GM18499 (cell line): ENCODE measurements around the gene HAPLN1.

Source experiments
- ATAC-seq: cut with Tn5 transposase; IDR thresholded peaks from one replicate; pipeline ENCODE4 v1.9.1; 2021; ENCODE audit warnings: moderate number of reproducible peaks; ENCODE audit not compliant: insufficient read depth, unreplicated experiment

HAPLN1 gene

GRCh38 chr5:83653669-83654068 is 67.0 kb downstream of the HAPLN1 start:
- ATAC-seq = peak; percentile 95

GRCh38 chr5:83645936-83646335 is 74.7 kb downstream of the HAPLN1 start:
- no peak for ATAC-seq

DNA sequence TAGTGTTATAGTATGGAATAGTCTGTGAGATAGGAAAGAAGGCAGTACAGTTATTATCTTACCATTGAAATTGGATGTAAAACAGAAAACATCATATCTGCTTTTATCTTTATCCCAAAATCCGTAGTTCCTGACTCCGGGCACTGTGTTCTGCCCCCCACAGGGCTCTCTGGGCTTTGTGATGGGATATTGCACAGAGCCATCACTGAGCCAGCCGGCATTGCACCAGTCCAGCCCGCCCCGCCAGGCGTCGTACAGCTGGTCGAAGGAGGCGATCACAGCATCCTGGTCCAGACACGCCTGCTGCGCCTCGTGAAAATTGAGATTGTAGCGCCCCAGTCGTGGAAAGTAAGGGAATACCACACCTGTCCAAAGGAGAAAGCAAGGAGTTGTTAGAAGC is 76.4 kb downstream of the HAPLN1 start:
- ATAC-seq = no peak

DNA sequence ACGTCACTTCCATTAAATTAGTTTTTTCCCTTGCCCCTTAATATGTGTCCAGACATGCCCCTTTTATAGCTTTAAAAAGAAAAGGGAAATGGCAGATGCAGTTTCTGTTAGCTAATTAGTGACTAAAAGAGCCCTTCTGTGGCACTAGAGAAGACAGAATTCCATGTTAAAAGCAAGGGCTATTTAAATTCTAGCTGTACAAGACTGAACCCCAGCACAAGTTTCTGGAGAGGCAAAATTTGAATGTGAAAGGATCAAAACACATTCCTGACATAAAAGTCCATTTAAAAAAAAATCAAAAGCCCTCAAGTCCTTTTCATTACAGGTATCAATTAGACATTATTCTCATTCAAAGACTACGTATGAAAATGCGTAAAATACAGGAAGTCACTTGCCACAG is 78.7 kb downstream of the HAPLN1 start:
- no peak for ATAC-seq

DNA sequence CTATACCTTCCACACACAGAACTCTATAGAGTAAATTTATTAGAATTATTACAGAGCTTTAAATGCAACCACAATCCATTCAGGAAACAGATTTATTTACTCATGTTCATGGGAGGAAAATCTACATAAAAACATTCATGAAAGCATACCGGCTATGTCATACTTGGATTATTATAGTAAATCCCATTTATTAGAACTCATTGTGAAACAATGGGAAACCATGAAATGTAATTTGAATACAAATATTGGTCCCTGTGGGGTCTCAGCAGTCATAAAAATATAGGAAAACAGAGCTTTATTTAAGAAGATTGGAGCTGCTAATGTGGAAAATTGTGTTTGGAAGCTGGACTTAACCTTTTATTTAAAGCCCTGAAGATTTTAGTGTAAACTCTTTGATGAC is 80.7 kb downstream of the HAPLN1 start:
- no peak for ATAC-seq

GRCh38 chr5:83636156-83636555 is 84.5 kb downstream of the HAPLN1 start:
- no peak for ATAC-seq

- ATAC-seq = no peak
Measured at GRCh38 chr5:83633285-83633684, 87.4 kb downstream of the HAPLN1 start.

GRCh38 chr5:83632874-83633273 is 87.8 kb downstream of the HAPLN1 start:
- no peak for ATAC-seq

GRCh38 chr5:83628360-83628759 is 92.3 kb downstream of the HAPLN1 start:
- ATAC-seq = no peak

- ATAC-seq = no peak
Measured at GRCh38 chr5:83614841-83615240, 105.8 kb downstream of the HAPLN1 start.

GRCh38 chr5:83608122-83608521 is 112.5 kb downstream of the HAPLN1 start:
- ATAC-seq = no peak

- ATAC-seq = no peak
Measured at GRCh38 chr5:83595217-83595616, 125.4 kb downstream of the HAPLN1 start.

GRCh38 chr5:83590966-83591365 is 129.7 kb downstream of the HAPLN1 start:
- no peak for ATAC-seq

GRCh38 chr5:83589786-83590185 is 130.9 kb downstream of the HAPLN1 start:
- ATAC-seq = no peak
